Right ventricle myocardium inferior (tissue), 1 donor: ENCODE data around the gene B3GAT1. TPM values are rescaled to one million over a fixed set of nuclear protein-coding genes. Genes with fewer than 3 reads are reported as not detected.

Experiments used
- ATAC-seq: fragments of 200-7000 bp; cut with Tn5 transposase; one replicate; pipeline ENCODE4 v1.9.1; 2020; ENCODE audit warnings: mild to moderate bottlenecking, moderate library complexity
- DNase-seq: peaks from one replicate; pipeline ENCODE4 v3.0.0; 2021; ENCODE audit errors: missing footprints
- intact Hi-C: fragments of 100-400 bp; cut with DNase I; formaldehyde crosslinking; loops from one replicate; pipeline ENCODE4 v1.11.0; 2022
- total RNA-seq: library from RNA; stranded (reverse); fragmentation: NEBNext Ultra II Directional; extraction: Animal tissue kit (Norgen Biotek cat#: 25700); gene quantifications from one replicate; pipeline ENCODE4 v1.2.1, GENCODE V29; 2021
- donor health status: DM: no; HTN: yes; CAD: no; lungs with severe emphysema.

The B3GAT1 gene
- total RNA-seq, 1 donor from 2014 or later, result 0.16 TPM

- intact Hi-C loops, result no loop called here
- DNase-seq (peak; percentile 57), ATAC-seq (no peak)
Observed at GRCh38 chr11:134382830-134383229, 29.2 kb downstream of the B3GAT1 start.

- DNase-seq (peak; percentile 22), ATAC-seq (no peak)
- intact Hi-C loops, result no loop called here
Observed at GRCh38 chr11:134382257-134382656, 29.8 kb downstream of the B3GAT1 start.

GRCh38 chr11:134380785-134381184 lies 31.3 kb downstream of the B3GAT1 start:
- ATAC-seq, result no peak
- intact Hi-C loops, result no loop called here

GRCh38 chr11:134380229-134380628 lies 31.8 kb downstream of the B3GAT1 start:
- intact Hi-C loops, result no loop called here
- DNase-seq (peak; percentile 30), ATAC-seq (no peak)

More at GRCh38 chr11:134380785-134381184, 31.3 kb downstream of the B3GAT1 start:
- DNase-seq, result peak; percentile 53

GRCh38 chr11:134379241-134379640 lies 32.8 kb downstream of the B3GAT1 start:
- DNase-seq, result no peak
- intact Hi-C loops, result no loop called here
- ATAC-seq, result no peak

GRCh38 chr11:134377876-134378275 lies 34.2 kb downstream of the B3GAT1 start:
- ATAC-seq, result no peak
- peak; percentile 42 for DNase-seq
- intact Hi-C loops, result no loop called here

- DNase-seq (peak; percentile 8), ATAC-seq (no peak)
- intact Hi-C loops, result no loop called here
Observed at GRCh38 chr11:134376150-134376921, 35.7 kb downstream of the B3GAT1 start.

- intact Hi-C loops, result no loop called here
- no peak for ATAC-seq
- peak; percentile 57 for DNase-seq
Observed at GRCh38 chr11:134374891-134375550, 37.0 kb downstream of the B3GAT1 start.

GRCh38 chr11:134374171-134374570 lies 37.9 kb downstream of the B3GAT1 start:
- DNase-seq (peak; percentile 21), ATAC-seq (no peak)
- intact Hi-C loops, result no loop called here

- intact Hi-C loops, result no loop called here
- ATAC-seq, result no peak
- peak; percentile 47 for DNase-seq
Observed at GRCh38 chr11:134373591-134374052, 38.4 kb downstream of the B3GAT1 start.

GRCh38 chr11:134372961-134373360 lies 39.1 kb downstream of the B3GAT1 start:
- no peak for DNase-seq
- intact Hi-C loops, result no loop called here
- no peak for ATAC-seq

GRCh38 chr11:134372536-134372935 lies 39.5 kb downstream of the B3GAT1 start:
- ATAC-seq (no peak), DNase-seq (no peak)
- intact Hi-C loops, result no loop called here

- ATAC-seq, result no peak
- intact Hi-C loops, result no loop called here
- no peak for DNase-seq
Observed at GRCh38 chr11:134371436-134372185, 40.4 kb downstream of the B3GAT1 start.

GRCh38 chr11:134370526-134371435 lies 41.3 kb downstream of the B3GAT1 start:
- intact Hi-C loops, result no loop called here
- ATAC-seq, result no peak
- DNase-seq, result no peak

- intact Hi-C loops, result no loop called here
- ATAC-seq (no peak), DNase-seq (no peak)
Observed at GRCh38 chr11:134369656-134370525, 42.2 kb downstream of the B3GAT1 start.

- ATAC-seq (no peak), DNase-seq (peak; percentile 41)
Observed at GRCh38 chr11:134367781-134368180, 44.3 kb downstream of the B3GAT1 start.

GRCh38 chr11:134366254-134366653 lies 45.8 kb downstream of the B3GAT1 start:
- DNase-seq, result no peak
- intact Hi-C loops, result no loop called here
- ATAC-seq, result no peak

More at GRCh38 chr11:134367781-134368180, 44.3 kb downstream of the B3GAT1 start:
- intact Hi-C loops, result no loop called here
